Measurements from ENCODE around the gene INPP5J.

The INPP5J gene

DNA sequence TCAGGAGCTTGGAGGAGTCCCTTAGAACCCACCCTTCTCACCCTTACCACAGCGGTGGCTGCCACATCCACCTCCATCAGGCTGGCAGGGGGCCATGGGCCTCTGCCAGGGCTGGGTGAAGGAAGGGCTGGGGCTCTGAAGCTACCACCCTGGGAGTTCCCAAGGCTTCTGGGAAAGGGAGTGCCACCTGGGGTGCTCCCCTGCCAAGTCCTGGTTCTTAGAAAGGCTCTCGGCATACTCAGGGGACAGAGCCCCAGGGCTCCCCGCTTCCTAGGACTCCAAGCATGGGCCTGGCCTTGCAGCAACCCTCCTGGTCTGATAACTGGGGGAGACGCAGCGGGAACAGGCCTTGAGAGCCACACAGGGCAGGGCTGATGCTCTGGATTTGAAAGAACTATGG, 18.0 kb downstream of the INPP5J start:
- H3K27me3 ChIP-seq (ENCODE audit: low read length), result no peaks in the 10 kb centered on the region
- no peaks in the 10 kb centered on the region for H4K20me1 ChIP-seq (ENCODE audit: low read depth, low read length)
- no peaks in the 10 kb centered on the region for H3K36me3 ChIP-seq (ENCODE audit: low read length)
- no peaks in the 10 kb centered on the region for H3K79me2 ChIP-seq (ENCODE audit: insufficient read depth, low read length)
- no peak overlapping the region for H3K4me2 ChIP-seq (ENCODE audit: low read depth, low read length, poor library complexity, severe bottlenecking)
- no peak overlapping the region for H3K27ac ChIP-seq (ENCODE audit: low read depth, low read length)
- no peak for TF ChIP-seq EZH2phosphoT487 (conservative IDR thresholded peaks at IDR 0.05; ENCODE audit: low read length)
- TF ChIP-seq, protein P1, sequence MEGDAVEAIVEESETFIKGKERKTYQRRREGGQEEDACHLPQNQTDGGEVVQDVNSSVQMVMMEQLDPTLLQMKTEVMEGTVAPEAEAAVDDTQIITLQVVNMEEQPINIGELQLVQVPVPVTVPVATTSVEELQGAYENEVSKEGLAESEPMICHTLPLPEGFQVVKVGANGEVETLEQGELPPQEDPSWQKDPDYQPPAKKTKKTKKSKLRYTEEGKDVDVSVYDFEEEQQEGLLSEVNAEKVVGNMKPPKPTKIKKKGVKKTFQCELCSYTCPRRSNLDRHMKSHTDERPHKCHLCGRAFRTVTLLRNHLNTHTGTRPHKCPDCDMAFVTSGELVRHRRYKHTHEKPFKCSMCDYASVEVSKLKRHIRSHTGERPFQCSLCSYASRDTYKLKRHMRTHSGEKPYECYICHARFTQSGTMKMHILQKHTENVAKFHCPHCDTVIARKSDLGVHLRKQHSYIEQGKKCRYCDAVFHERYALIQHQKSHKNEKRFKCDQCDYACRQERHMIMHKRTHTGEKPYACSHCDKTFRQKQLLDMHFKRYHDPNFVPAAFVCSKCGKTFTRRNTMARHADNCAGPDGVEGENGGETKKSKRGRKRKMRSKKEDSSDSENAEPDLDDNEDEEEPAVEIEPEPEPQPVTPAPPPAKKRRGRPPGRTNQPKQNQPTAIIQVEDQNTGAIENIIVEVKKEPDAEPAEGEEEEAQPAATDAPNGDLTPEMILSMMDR (IDR thresholded peaks at IDR 0.05; ENCODE audit: insufficient read depth, low read length, poor library complexity, severe bottlenecking), result no peak
- H3K9me3 ChIP-seq (ENCODE audit: insufficient read depth, low read length), result no peaks in the 10 kb centered on the region
- no peak overlapping the region for H2AFZ ChIP-seq (ENCODE audit: low read depth, low read length, severe bottlenecking)
- H3F3A ChIP-seq (ENCODE audit: insufficient read depth), result no peaks in the 10 kb centered on the region
- H3K9ac ChIP-seq (ENCODE audit: low read length), result no peak overlapping the region
- no peaks in the 10 kb centered on the region for H3K9me2 ChIP-seq (replicated peaks; ENCODE audit: insufficient read depth, low read length)
- H3K4me3 ChIP-seq (ENCODE audit: insufficient read depth, low read length, poor library complexity, severe bottlenecking), result no peak overlapping the region

DNA sequence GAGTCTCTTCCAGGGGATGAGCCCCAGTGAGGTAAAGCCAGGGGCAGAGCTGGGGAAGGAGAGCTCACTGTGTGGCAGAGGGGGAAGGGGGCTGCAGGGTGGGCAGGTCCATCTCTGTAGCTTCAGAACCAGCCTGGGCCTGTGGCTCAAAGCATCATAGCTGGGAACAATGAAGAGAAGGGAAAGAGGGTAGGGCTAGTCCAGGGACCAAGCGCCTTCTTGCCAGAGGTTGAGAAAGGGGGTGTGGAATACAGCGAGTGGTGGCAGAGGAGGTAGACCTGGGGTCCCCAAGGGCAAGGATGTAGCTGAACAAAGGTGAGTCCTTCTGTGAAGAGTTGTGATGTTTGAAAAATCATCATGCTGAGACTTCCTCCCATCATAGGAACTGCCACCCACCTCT, 18.8 kb downstream of the INPP5J start:
- no peak overlapping the region for H3K9ac ChIP-seq (ENCODE audit: low read length)
- H4K20me1 ChIP-seq (ENCODE audit: low read depth, low read length), result no peaks in the 10 kb centered on the region
- no peak overlapping the region for H3K4me2 ChIP-seq (ENCODE audit: low read depth, low read length, poor library complexity, severe bottlenecking)
- H3K4me3 ChIP-seq (ENCODE audit: insufficient read depth, low read length, poor library complexity, severe bottlenecking), result no peak overlapping the region
- H3K36me3 ChIP-seq (ENCODE audit: low read length), result no peaks in the 10 kb centered on the region
- no peaks in the 10 kb centered on the region for H3K9me2 ChIP-seq (replicated peaks; ENCODE audit: insufficient read depth, low read length)
- H3K9me3 ChIP-seq (ENCODE audit: insufficient read depth, low read length), result no peaks in the 10 kb centered on the region
- TF ChIP-seq EZH2phosphoT487 (conservative IDR thresholded peaks at IDR 0.05; ENCODE audit: low read length), result no peak
- TF ChIP-seq, protein P1 (IDR thresholded peaks at IDR 0.05; ENCODE audit: insufficient read depth, low read length, poor library complexity, severe bottlenecking), result no peak
- no peaks in the 10 kb centered on the region for H3K79me2 ChIP-seq (ENCODE audit: insufficient read depth, low read length)
- H2AFZ ChIP-seq (ENCODE audit: low read depth, low read length, severe bottlenecking), result no peak overlapping the region
- no peak overlapping the region for H3K27ac ChIP-seq (ENCODE audit: low read depth, low read length)
- no peaks in the 10 kb centered on the region for H3K27me3 ChIP-seq (ENCODE audit: low read length)
- H3F3A ChIP-seq (ENCODE audit: insufficient read depth), result no peaks in the 10 kb centered on the region

DNA sequence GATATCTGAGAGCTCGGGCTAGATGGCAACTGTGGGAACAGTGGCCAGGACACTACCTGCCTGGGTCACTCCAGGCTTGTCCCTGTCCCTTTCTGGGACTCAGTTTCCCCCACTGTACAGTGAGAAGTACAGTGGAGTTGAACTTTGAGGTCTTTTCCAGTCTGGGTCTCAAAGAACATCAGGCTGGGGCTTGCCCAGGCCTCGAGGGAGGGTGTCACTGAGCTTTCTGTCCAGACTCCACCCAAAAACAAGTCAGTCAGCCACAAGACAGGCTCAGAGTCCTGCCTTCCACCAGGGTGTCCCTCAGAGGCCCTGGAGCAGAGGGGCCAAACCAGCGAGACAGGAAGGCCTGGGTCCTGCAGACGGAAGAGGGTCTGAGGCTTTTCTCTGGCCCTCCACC, 19.5 kb downstream of the INPP5J start:
- Histone ChIP-seq H4K20me1 (ENCODE audit: low read depth, low read length) (no peaks in the 10 kb centered on the region), H3K4me3 (ENCODE audit: insufficient read depth, low read length, poor library complexity, severe bottlenecking) (no peak overlapping the region), H3K36me3 (ENCODE audit: low read length) (no peaks in the 10 kb centered on the region), H3K79me2 (ENCODE audit: insufficient read depth, low read length) (no peaks in the 10 kb centered on the region), H3K9me3 (ENCODE audit: insufficient read depth, low read length) (no peaks in the 10 kb centered on the region), H3K4me2 (ENCODE audit: low read depth, low read length, poor library complexity, severe bottlenecking) (no peak overlapping the region), H3F3A (ENCODE audit: insufficient read depth) (no peaks in the 10 kb centered on the region), H3K9me2 (replicated peaks; ENCODE audit: insufficient read depth, low read length) (no peaks in the 10 kb centered on the region), H2AFZ (ENCODE audit: low read depth, low read length, severe bottlenecking) (no peak overlapping the region), H3K27ac (ENCODE audit: low read depth, low read length) (no peak overlapping the region), H3K27me3 (ENCODE audit: low read length) (no peaks in the 10 kb centered on the region), H3K9ac (ENCODE audit: low read length) (no peak overlapping the region)
- no peak for TF ChIP-seq EZH2phosphoT487 (conservative IDR thresholded peaks at IDR 0.05; ENCODE audit: low read length)
- TF ChIP-seq, protein P1 (IDR thresholded peaks at IDR 0.05; ENCODE audit: insufficient read depth, low read length, poor library complexity, severe bottlenecking), result no peak

All from SU-DHL-6 (cell line).